ENCODE measurements around the gene CCDC33.

Gene CCDC33

GRCh38 chr15:74235962-74236361 is at the start of gene CCDC33:
Gene CCDC33 (plus strand): TSS chr15:74236326. CDS start chr15:74236720, 394 bp downstream.
- no peak for DNase-seq

DNA sequence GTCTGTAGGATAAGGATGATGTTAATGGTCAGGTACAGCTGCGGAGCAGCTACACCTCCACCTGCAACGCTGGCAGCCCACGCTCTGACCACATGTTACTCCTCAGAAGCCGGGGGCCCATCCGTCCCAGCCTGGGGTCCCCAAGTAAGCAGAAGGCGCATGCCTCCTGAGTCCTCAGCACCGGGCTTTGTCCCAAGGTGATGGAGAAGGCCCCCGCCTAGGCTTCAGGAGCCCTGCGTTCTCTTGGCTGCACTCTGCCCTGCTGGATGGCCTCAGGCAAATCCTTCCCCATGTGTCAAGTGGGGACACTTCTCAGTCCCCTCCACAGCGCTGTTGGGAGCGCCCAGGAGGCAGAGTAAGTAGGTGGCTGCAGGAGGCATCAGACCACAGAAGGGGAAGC is 47.9 kb upstream of the CCDC33 start:
- no peak for DNase-seq

DNA sequence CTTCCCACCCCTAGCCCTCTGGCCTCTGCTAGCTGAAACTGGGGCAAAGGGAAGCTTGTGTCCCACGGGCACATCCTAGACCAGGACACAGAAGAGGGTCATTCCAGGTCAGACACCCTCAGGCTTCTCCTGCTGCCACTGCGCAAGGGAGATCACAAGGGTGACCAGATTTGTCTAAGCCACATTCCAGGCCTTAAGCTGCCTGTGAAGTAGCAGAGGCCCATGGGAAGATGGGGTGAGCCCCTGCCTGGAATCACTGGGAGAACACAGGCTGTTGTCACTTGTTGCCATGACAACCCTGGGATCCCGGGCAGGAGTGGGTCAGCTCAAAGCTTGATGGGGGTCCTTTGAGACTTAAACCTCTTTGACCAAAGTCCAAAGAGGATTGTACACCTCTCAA is 44.3 kb upstream of the CCDC33 start:
- DNase-seq = no peak

GRCh38 chr15:74192751-74193150 is 43.4 kb upstream of the CCDC33 start:
- no peak for DNase-seq

- DNase-seq = no peak
Measured at GRCh38 chr15:74193299-74193718, 42.8 kb upstream of the CCDC33 start.

DNA sequence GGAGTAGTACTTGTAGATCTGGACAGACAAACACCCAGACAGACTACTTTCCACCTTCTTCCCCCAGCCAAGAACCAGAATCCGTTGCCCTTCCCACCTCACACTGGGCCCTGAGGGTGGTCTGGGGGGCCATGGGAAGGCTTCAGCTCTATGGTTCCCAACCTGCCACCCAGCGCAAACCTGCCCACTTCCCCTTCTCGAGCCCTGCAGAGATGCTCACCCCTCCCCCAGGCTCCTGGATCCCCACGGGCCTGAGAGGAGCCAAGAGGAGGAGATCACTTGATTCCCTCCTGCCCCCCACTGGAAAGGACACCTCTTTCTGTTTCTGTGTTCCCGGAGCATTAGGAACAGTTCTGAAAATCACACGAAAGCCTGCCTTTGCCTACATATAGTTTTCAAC is 42.2 kb upstream of the CCDC33 start:
- DNase-seq = no peak

GRCh38 chr15:74194572-74195559 is 41.3 kb upstream of the CCDC33 start:
- no peak for DNase-seq

GRCh38 chr15:74196175-74196574 is 40.0 kb upstream of the CCDC33 start:
- DNase-seq = no peak

- DNase-seq = no peak
Measured at GRCh38 chr15:74197176-74197965, 38.8 kb upstream of the CCDC33 start.

DNA sequence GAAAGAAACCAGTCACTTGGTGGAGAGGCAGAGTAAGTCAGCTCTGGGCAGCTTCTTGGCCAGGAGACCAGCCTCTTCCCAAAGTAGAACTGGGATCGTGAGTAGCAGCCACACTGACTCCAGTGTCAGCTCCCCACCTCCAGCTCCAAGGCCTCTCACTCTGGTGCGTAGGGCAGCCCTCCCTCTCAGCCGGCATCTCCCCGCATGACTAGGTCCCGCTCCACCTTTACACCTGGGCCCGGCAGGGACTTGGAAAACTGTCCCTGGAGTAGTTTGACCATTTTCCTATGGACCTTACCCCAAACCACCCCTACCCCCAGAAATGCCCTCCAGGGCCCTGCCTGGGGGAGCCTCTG is 36.9 kb upstream of the CCDC33 start:
- DNase-seq = no peak

DNA sequence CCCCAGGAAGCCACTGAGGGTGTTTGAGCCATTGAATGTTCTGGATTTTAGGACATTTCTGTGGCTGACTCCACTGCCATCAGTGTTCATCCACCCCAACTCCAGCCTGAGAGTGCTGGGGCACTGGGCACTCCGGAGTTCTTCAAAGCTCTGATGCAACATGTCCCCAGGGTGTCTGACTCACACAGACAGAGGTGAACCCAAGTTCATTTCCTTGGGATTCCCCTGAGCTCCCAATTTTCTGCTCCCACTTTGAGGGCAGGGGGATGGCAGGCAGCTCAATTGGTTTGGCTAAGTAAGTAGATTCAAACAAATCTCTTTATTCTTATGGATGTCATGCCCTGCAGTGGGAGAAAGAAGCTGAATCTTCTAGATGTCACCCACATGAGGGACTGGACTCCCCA is 35.7 kb upstream of the CCDC33 start:
- no peak for DNase-seq

GRCh38 chr15:74200871-74201419 is 35.2 kb upstream of the CCDC33 start:
- DNase-seq = no peak

DNA sequence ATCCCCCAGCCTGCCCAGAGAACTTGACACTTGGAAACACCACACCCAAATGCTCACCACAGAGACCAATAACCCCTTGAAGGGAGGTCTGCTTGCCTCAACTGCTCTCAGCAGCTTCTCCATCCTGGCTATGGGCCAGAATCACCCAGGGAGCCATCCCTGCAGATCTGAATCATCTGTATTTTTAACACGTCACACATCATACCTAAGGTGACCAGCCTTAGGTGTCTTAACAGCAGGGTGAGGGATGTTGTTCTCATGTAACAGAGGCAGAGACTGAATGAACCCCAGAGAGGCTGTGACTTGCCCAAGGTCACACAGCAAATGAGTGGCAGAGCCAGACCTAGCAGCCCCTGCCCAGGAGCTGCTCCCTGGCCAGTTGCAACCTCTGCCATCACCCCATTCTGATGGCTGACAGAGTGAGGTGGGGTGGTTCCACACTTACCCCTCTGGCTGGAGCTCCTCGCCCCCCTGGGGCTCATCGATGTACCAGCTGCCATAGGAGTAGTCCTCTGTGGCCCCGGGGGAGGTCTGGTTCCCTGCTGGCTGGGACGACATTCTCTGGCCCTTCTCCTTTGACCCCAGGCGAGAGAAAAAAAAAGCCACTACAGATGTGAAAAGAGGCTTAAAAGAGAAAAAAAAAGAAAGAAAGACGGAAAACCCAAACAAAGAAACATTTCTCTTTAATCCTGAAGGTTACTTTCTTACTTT is 34.3 kb upstream of the CCDC33 start:
- DNase-seq = no peak

- no peak for DNase-seq
Measured at GRCh38 chr15:74202452-74203401, 33.4 kb upstream of the CCDC33 start, which contains the start of gene STRA6. Gene STRA6 (minus strand): TSS chr15:74202787. CDS start chr15:74202267, 520 bp downstream.

GRCh38 chr15:74203914-74204431 is 32.2 kb upstream of the CCDC33 start:
- DNase-seq = no peak

GRCh38 chr15:74205582-74205947 is 30.6 kb upstream of the CCDC33 start:
- DNase-seq = no peak

- DNase-seq = no peak
Measured at GRCh38 chr15:74206801-74207281, 29.3 kb upstream of the CCDC33 start.

GRCh38 chr15:74207652-74208440 is 28.3 kb upstream of the CCDC33 start:
- no peak for DNase-seq

DNA sequence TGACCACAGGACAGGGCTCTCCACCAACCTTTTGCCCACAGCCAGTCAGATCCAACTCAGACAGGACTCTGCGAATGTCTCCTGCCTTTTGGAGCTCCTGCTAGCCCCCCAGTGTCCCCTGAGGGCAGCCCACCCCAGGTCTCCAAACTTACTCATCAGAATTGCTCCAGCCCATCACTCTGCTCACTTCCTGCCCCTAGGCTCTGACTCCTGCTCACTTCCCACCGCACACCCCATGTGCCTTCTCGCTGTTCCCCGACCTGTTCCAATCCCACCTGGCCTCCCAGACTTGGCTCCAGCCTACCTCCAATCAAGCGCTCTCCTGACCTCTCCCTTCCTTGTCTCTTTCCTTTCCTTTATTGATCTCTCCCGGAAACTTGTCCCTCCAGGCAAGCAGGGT is 27.6 kb upstream of the CCDC33 start:
- no peak for DNase-seq

DNA sequence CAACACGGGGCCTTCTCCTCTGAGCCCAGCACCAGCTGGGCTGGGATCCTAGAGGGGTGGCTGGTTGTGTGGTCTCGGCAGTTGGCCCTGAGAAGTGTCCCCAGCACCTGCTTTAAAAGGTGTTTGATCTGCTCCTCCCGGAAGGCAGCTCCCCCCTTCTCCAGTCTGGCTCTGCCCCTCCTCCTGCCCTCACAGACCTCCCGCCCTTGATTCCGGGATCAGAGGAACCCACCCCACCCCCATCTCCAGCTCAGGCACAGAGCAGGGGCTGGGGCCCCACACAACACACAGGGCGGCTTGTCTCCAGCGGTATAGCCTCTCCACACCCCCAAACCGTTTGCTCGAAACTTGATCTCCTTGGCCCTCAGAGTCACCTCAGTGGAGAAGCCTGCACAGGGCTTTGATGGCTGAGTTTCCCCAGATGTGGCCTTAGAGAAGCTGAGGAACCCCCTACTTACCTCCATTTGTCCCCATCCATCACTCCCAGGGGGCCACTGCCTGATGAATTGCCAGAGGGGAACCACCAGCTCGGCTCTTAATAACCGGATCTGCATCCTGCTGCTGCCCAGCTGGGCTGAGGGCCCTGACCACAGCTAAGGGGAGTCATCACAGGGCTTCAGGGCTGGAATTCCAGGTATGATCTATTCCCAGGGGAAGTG is 27.1 kb upstream of the CCDC33 start:
- no peak for DNase-seq

All from activated CD4-positive, alpha-beta T cell treated with anti-CD3 and anti-CD28 coated beads, Interleukin-2, amount 50 U/mL, for 4 hours (primary cell).